ENCODE results near the gene ABCC5.

DNA sequence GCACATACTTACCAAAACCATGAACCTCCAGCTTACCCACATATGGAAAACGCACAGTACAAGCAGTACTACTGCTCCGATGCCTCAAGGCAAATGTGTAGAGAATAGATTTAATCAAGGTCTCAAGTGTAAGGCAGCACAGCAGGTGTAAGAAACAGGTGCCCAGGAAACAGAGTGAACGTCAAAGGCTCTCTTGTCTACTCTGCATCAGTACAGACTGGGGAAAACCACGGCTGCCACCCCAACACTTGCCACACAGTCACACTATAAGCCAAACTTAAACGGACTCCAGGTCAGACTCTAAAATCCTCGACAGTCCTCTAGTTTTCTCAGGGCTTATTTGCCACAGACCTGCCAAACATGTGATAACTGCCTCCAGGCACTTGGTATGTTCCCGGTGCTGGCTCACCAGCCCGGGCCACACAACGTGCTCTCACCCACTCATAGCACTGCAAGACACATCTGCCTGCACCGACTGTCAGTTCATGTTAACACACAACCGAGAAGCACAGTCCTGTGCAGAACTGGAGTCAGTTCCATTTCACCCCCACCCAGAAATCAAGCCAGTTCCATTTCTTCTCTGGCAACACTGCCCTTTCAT, 30.6 kb downstream of the ABCC5 start:
- TF ChIP-seq POLR2A (IDR thresholded peaks at IDR 0.05; ENCODE audit: low read length) (no peak), GATA1 (IDR thresholded peaks at IDR 0.05; ENCODE audit: low read depth, low read length) (no peak)
